ENCODE data around the gene ANTKMT. TPM values are rescaled to one million over a fixed set of nuclear protein-coding genes. Genes with fewer than 3 reads are reported as not detected.

The ANTKMT gene
- total and polyA plus RNA-seq, 2 experiments from 2014 or later = 38.8 to 81.8 TPM

DNA sequence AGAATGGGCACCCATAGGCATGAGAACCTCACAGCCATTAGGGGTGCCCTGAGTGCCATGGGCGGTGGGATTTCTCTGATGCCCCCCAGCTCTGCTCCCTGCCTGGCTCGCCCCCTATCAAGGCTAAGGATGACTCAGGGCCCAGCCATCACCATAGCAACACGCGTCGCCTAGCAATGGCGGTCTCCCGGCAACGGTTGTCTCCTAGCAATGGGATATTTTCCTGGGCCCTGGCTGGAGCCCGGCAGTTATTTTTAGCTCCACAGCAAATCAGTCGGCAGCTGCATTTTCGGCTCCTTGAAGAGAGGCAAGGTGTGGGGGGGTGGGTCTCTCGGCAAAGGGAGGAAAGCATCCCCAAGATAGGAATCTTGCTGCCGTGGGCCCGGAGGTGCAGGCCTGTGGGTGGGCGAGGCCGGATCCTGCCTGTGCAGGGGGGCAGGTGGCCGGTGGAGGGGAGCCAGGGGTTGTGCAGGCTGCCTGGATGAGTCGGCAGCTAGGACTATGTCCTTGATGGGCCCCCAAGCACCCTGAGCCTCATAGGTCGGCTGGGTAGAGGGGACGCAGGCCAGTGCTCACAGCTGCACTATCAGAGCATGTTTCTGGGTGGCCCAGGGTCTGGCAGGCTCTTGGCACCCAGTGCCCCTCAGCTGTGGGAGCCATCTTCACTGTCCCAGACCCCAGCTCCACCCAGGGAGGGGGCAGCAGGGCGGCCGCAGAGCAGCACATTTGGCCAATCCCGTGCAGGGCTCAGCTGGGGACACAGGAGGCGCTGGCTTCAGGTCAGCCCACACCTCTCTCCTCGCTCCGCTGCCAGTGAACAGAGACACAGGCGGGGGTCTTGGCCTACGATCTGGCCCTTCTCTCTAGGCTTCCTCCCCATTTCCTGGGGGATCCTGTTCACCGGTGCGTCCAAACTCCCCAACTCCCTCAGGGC is 11.1 kb upstream of the ANTKMT start:
- no peak overlapping the region for H3K4me3 ChIP-seq
- TF ChIP-seq EZH2phosphoT487 (IDR thresholded peaks at IDR 0.05; ENCODE audit: low read depth, severe bottlenecking, unreplicated experiment) = no peak
- TF ChIP-seq EZH2 (IDR thresholded peaks at IDR 0.05; ENCODE audit: borderline replicate concordance) = no peak
- TF ChIP-seq, protein P1, sequence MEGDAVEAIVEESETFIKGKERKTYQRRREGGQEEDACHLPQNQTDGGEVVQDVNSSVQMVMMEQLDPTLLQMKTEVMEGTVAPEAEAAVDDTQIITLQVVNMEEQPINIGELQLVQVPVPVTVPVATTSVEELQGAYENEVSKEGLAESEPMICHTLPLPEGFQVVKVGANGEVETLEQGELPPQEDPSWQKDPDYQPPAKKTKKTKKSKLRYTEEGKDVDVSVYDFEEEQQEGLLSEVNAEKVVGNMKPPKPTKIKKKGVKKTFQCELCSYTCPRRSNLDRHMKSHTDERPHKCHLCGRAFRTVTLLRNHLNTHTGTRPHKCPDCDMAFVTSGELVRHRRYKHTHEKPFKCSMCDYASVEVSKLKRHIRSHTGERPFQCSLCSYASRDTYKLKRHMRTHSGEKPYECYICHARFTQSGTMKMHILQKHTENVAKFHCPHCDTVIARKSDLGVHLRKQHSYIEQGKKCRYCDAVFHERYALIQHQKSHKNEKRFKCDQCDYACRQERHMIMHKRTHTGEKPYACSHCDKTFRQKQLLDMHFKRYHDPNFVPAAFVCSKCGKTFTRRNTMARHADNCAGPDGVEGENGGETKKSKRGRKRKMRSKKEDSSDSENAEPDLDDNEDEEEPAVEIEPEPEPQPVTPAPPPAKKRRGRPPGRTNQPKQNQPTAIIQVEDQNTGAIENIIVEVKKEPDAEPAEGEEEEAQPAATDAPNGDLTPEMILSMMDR (IDR thresholded peaks at IDR 0.05; ENCODE audit: poor library complexity) = no peak
- WGBS (ENCODE audit: low lambda C conversion rate, missing lambda C conversion rate) = 42% methylated on average over 30 of the region's 30 CpGs

DNA sequence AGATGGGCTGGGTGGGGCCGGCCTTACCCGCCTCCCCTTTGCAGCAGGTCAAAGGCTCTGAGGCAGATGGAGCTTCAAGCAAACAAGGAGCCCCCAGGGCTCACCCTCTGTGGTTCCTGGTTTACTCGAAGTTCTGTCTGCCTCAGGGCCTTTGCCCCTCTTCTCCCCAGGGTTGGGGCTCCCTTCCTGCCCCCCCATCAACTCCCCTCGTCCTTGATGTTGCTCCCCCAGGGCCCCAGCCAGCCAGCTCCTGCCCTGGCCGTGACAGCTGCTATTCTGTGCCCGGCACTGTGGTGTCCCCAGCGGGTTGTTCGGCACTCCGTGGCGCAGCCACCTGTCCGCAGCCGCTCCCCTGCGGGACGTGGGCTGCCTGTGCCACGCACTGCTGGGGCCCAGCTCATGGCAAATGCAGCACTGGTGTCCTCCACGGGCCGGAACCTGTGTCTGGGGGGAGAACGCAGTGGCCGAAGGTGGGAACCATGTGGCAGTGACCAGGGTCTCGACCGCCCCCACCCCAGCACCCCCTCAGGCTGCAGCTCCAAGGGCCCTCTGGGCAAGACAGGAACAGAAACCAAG is 10.4 kb upstream of the ANTKMT start:
- no peak overlapping the region for H3K4me2 ChIP-seq
- WGBS (ENCODE audit: low lambda C conversion rate, missing lambda C conversion rate) = 86% methylated on average over 21 of the region's 21 CpGs
- H3K4me1 ChIP-seq (ENCODE audit: insufficient read depth) = peaks cover 6% of the 10 kb centered on the region
- H3K9me2 ChIP-seq (replicated peaks; ENCODE audit: insufficient read depth) = no peaks in the 10 kb centered on the region
- H2AFZ ChIP-seq = no peak overlapping the region
- no peaks in the 10 kb centered on the region for H3K79me2 ChIP-seq
- H3K27ac ChIP-seq = no peak overlapping the region
- no peaks in the 10 kb centered on the region for H4K20me1 ChIP-seq (ENCODE audit: insufficient read depth, poor library complexity, severe bottlenecking)
- TF ChIP-seq, protein P1 (IDR thresholded peaks at IDR 0.05; ENCODE audit: poor library complexity) = no peak
- TF ChIP-seq EZH2 (IDR thresholded peaks at IDR 0.05; ENCODE audit: borderline replicate concordance) (no peak), EZH2phosphoT487 (IDR thresholded peaks at IDR 0.05; ENCODE audit: low read depth, severe bottlenecking, unreplicated experiment) (no peak)
- H3K27me3 ChIP-seq = peaks cover 51% of the 10 kb centered on the region
- no peaks in the 10 kb centered on the region for H3K36me3 ChIP-seq (replicated peaks; ENCODE audit: insufficient read depth, low read depth)
- H3K4me3 ChIP-seq = no peak overlapping the region
- DNase-seq (ENCODE audit: low spot score) = no peak
- no peaks in the 10 kb centered on the region for H3K9me3 ChIP-seq (ENCODE audit: low read depth)

More for the DNA sequence above, 11.1 kb upstream of the ANTKMT start:
- no peak overlapping the region for H3K27ac ChIP-seq
- peaks cover 54% of the 10 kb centered on the region for H3K27me3 ChIP-seq
- no peaks in the 10 kb centered on the region for H3K9me2 ChIP-seq (replicated peaks; ENCODE audit: insufficient read depth)
- peak; percentile 71 for DNase-seq (ENCODE audit: low spot score)
- H3K4me1 ChIP-seq (ENCODE audit: insufficient read depth) = peaks cover 3% of the 10 kb centered on the region
- no peak overlapping the region for H3K4me2 ChIP-seq
- H3K79me2 ChIP-seq = no peaks in the 10 kb centered on the region
- H3K36me3 ChIP-seq (replicated peaks; ENCODE audit: insufficient read depth, low read depth) = no peaks in the 10 kb centered on the region
- no peaks in the 10 kb centered on the region for H4K20me1 ChIP-seq (ENCODE audit: insufficient read depth, poor library complexity, severe bottlenecking)
- H3K9me3 ChIP-seq (ENCODE audit: low read depth) = no peaks in the 10 kb centered on the region
- H2AFZ ChIP-seq = no peak overlapping the region

DNA sequence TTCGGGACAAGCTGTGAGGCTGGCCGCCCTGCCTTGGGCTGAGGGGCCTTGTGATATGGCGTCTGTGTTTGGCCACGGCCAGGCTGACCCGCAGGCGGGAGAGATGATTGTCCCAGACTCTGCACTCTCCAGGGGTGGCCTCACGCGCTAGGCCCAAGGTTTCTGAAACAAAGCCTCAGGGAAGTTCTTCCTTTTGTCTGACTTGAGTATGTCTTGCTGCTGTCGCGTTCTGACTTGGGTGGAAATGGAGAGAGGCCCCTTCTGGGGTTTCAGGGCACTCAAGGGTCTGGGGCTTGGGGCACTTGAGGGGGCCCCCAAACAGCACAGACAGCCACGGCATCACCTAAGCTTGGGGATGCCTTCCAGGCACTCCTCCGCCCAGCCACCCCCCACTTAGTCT is 9.9 kb upstream of the ANTKMT start:
- Histone ChIP-seq H3K27me3 (peaks cover 52% of the 10 kb centered on the region), H3K9me3 (ENCODE audit: low read depth) (no peaks in the 10 kb centered on the region), H3K36me3 (replicated peaks; ENCODE audit: insufficient read depth, low read depth) (no peaks in the 10 kb centered on the region), H2AFZ (no peak overlapping the region), H3K4me3 (no peak overlapping the region), H3K9me2 (replicated peaks; ENCODE audit: insufficient read depth) (no peaks in the 10 kb centered on the region), H3K27ac (no peak overlapping the region), H4K20me1 (ENCODE audit: insufficient read depth, poor library complexity, severe bottlenecking) (no peaks in the 10 kb centered on the region), H3K4me2 (no peak overlapping the region), H3K79me2 (no peaks in the 10 kb centered on the region), H3K4me1 (ENCODE audit: insufficient read depth) (peaks cover 10% of the 10 kb centered on the region)
- 84% methylated on average over 12 of the region's 12 CpGs for WGBS (ENCODE audit: low lambda C conversion rate, missing lambda C conversion rate)
- TF ChIP-seq EZH2phosphoT487 (IDR thresholded peaks at IDR 0.05; ENCODE audit: low read depth, severe bottlenecking, unreplicated experiment) (no peak), EZH2 (IDR thresholded peaks at IDR 0.05; ENCODE audit: borderline replicate concordance) (no peak)
- TF ChIP-seq, protein P1 (IDR thresholded peaks at IDR 0.05; ENCODE audit: poor library complexity) = no peak
- DNase-seq (ENCODE audit: low spot score) = no peak
